HEK293 (cell line): ENCODE measurements around the gene CDCA8.

ENCODE experiments used
- CTCF ChIA-PET: fragments of 350-600 bp; formaldehyde crosslinking; extraction: SDS; loops from one replicate; lab custom pipeline; 2021; ENCODE audit warnings: antibody characterized with exemption; lab: Yijun Ruan, JAX
- POLR2A ChIA-PET: fragments of 300-600 bp; formaldehyde crosslinking; extraction: SDS; loops from one replicate; lab custom pipeline; 2020; ENCODE audit warnings: antibody characterized with exemption, inconsistent platforms; lab: Yijun Ruan, JAX
- H3K27ac ChIP-seq: fragments of 200-500 bp; sonication (Bioruptor generic); 2 replicates; pipeline ENCODE4 v1.5.1; 2014; ENCODE audit warnings: low read depth, low read length, control low read depth, inconsistent platforms; ENCODE audit errors: extremely low read depth
- H3K36me3 ChIP-seq, 2 experiments: fragments of 200-500 bp in 1 of 2; sonication (Bioruptor generic) in 1 of 2; 1 replicate in 1 of 2; 2 replicates in 1 of 2; pipeline ENCODE4 v1.5.1; 2014 to 2017; ENCODE audit warnings: inconsistent platforms in 2 of 2, low read length in 2 of 2; ENCODE audit not compliant: control insufficient read depth in 2 of 2, insufficient read depth in 1 of 2
- H3K4me1 ChIP-seq: fragments of 200-500 bp; sonication (Bioruptor generic); 2 replicates; pipeline ENCODE4 v1.5.1; 2014; ENCODE audit warnings: mild to moderate bottlenecking, low read length, inconsistent platforms; ENCODE audit not compliant: control insufficient read depth, insufficient read depth
- H3K4me3 ChIP-seq: 2 replicates; pipeline ENCODE4 v1.5.1; 2011; ENCODE audit warnings: low read depth, mild to moderate bottlenecking, control low read depth, low read length, moderate library complexity
- H3K9me3 ChIP-seq: fragments of 200-500 bp; sonication (Bioruptor generic); 2 replicates; pipeline ENCODE4 v1.5.1; 2014; ENCODE audit warnings: low read depth, low read length, inconsistent platforms; ENCODE audit not compliant: control insufficient read depth, insufficient read depth
- FEZF1 ChIP-seq: fragments of 450-650 bp; formaldehyde crosslinking; IDR thresholded peaks from 2 replicates; pipeline ENCODE4 v1.5.1; 2016; ENCODE audit warnings: missing biosample characterization, missing genetic modification characterization
- GLIS2 ChIP-seq: fragments of 450-650 bp; formaldehyde crosslinking; IDR thresholded peaks from 2 replicates; pipeline ENCODE4 v1.5.1; 2016; ENCODE audit warnings: missing biosample characterization, missing genetic modification characterization
- KLF9 ChIP-seq: fragments of 450-650 bp; formaldehyde crosslinking; IDR thresholded peaks from 2 replicates; pipeline ENCODE4 v1.5.1; 2016; ENCODE audit warnings: missing biosample characterization, missing genetic modification characterization, low read depth
- MYNN ChIP-seq: fragments of 450-650 bp; formaldehyde crosslinking; IDR thresholded peaks from 2 replicates; pipeline ENCODE4 v1.5.1; 2016; ENCODE audit warnings: missing biosample characterization, missing genetic modification characterization, borderline replicate concordance
- ZFP69B ChIP-seq: fragments of 450-650 bp; formaldehyde crosslinking; IDR thresholded peaks from 2 replicates; pipeline ENCODE4 v1.5.1; 2016; ENCODE audit warnings: missing biosample characterization, missing genetic modification characterization
- ZNF280C ChIP-seq: fragments of 450-650 bp; formaldehyde crosslinking; IDR thresholded peaks from 2 replicates; pipeline ENCODE4 v1.5.1; 2016; ENCODE audit warnings: missing biosample characterization, missing genetic modification characterization
- ZNF335 ChIP-seq: fragments of 450-650 bp; formaldehyde crosslinking; conservative IDR thresholded peaks from 2 replicates; pipeline ENCODE4 v1.5.1; 2016; ENCODE audit warnings: missing biosample characterization, missing genetic modification characterization
- ZNF394 ChIP-seq: fragments of 450-650 bp; formaldehyde crosslinking; IDR thresholded peaks from 2 replicates; pipeline ENCODE4 v1.5.1; 2016; ENCODE audit warnings: missing biosample characterization, missing genetic modification characterization, mild to moderate bottlenecking, moderate library complexity, borderline replicate concordance
- ZNF404 ChIP-seq: fragments of 450-650 bp; formaldehyde crosslinking; IDR thresholded peaks from 2 replicates; pipeline ENCODE4 v1.5.1; 2017; ENCODE audit warnings: missing biosample characterization, missing genetic modification characterization
- ZNF544 ChIP-seq: fragments of 450-650 bp; formaldehyde crosslinking; IDR thresholded peaks from 2 replicates; pipeline ENCODE4 v1.5.0; 2017; ENCODE audit warnings: missing biosample characterization, missing genetic modification characterization
- ZNF629 ChIP-seq: fragments of 450-650 bp; formaldehyde crosslinking; IDR thresholded peaks from 2 replicates; pipeline ENCODE4 v1.5.1; 2017; ENCODE audit warnings: missing biosample characterization, missing genetic modification characterization
- ZNF645 ChIP-seq: fragments of 450-650 bp; formaldehyde crosslinking; IDR thresholded peaks from 2 replicates; pipeline ENCODE4; 2016; ENCODE audit warnings: missing biosample characterization, missing genetic modification characterization
- ZNF692 ChIP-seq: fragments of 450-650 bp; formaldehyde crosslinking; IDR thresholded peaks from 2 replicates; pipeline ENCODE4 v1.5.1; 2016; ENCODE audit warnings: missing biosample characterization, missing genetic modification characterization
- TF ChIP-seq, protein P1 (sequence below): fragments of 450-650 bp; formaldehyde crosslinking; IDR thresholded peaks from 2 replicates; pipeline ENCODE4 v1.5.1; 2016; ENCODE audit warnings: missing biosample characterization, missing genetic modification characterization
- TF ChIP-seq, protein P2 (sequence below): fragments of 450-650 bp; formaldehyde crosslinking; conservative IDR thresholded peaks from 2 replicates; pipeline ENCODE4 v1.5.1; 2016; ENCODE audit warnings: low read depth, missing biosample characterization, missing genetic modification characterization

Gene CDCA8

DNA sequence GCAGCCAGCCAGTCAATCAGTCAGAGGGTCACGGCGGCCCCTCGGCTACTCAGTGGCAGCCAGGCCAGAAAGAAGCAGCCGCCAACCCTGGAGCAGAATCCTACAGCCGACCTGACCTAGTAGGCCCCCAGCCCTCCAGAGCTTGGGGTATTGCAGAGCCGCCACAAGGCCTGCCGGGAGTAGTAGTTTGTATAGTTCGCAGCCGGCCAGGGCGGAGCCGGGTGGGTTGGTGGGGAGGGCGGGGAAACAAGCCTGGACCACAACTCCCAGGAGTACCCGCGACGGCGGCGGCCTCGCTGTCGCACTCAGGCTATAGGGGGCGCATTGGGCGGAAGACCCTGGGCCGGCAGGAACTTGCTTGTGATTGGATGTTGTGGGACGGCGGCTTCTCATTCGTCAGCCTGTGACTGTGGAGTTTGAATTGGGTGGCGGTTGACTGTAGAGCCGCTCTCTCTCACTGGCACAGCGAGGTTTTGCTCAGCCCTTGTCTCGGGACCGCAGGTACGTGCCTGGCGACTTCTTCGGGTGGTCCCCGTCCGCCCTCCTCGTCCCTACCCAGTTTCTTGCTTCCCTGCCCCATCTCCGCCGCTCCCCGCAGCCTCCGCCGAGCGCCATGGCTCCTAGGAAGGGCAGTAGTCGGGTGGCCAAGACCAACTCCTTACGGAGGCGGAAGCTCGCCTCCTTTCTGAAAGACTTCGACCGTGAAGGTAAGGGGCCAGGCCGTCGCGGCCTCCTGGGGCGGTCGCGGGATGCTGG lies at the start of gene CDCA8 (continued):
- TF ChIP-seq, protein P1, sequence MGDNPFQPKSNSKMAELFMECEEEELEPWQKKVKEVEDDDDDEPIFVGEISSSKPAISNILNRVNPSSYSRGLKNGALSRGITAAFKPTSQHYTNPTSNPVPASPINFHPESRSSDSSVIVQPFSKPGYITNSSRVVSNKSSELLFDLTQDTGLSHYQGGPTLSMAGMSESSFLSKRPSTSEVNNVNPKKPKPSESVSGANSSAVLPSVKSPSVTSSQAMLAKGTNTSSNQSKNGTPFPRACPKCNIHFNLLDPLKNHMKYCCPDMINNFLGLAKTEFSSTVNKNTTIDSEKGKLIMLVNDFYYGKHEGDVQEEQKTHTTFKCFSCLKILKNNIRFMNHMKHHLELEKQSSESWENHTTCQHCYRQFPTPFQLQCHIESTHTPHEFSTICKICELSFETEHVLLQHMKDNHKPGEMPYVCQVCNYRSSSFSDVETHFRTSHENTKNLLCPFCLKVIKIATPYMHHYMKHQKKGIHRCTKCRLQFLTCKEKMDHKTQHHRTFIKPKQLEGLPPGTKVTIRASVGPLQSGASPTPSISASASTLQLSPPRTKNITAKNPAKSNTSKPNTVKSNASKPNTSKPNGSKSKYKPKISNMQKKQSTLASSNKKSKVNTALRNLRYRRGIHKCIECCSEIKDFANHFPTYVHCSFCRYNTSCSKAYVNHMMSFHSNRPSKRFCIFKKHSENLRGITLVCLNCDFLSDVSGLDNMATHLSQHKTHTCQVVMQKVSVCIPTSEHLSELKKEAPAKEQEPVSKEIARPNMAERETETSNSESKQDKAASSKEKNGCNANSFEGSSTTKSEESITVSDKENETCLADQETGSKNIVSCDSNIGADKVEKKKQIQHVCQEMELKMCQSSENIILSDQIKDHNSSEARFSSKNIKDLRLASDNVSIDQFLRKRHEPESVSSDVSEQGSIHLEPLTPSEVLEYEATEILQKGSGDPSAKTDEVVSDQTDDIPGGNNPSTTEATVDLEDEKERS (tag by site-specific recombination), result 0 out of 2 replicates have a peak, but pooled peaks have one; percentile 31
- TF ChIP-seq ZNF335 (tag by site-specific recombination) (peak; percentile 78), ZNF404 (no peak), ZNF645 (tag by site-specific recombination) (no peak), KLF9 (tag by site-specific recombination) (0 out of 2 replicates have a peak, but pooled peaks have one; percentile 25), ZNF394 (tag by site-specific recombination) (peak; percentile 28), ZNF544 (tag by site-specific recombination) (no peak), ZNF629 (peak; percentile 37; the same call in 1 of the 2 replicates), ZFP69B (tag by site-specific recombination) (peak; percentile 16; the same call in 1 of the 2 replicates), GLIS2 (tag by site-specific recombination) (peak; percentile 64; the same call in 1 of the 2 replicates)

- CTCF ChIA-PET, result no interaction called here
- POLR2A ChIA-PET, result no interaction called here
- H3K36me3 ChIP-seq, result no peaks in the 10 kb centered on the region
Measured at GRCh38 chr1:37647281-37647680, 45.0 kb upstream of the CDCA8 start.

More at GRCh38 chr1:37647281-37647680, 45.0 kb upstream of the CDCA8 start:
- Histone ChIP-seq H3K9me3 (no peaks in the 10 kb centered on the region), H3K4me1 (no peaks in the 10 kb centered on the region), H3K27ac (no peak overlapping the region), H3K4me3 (no peak overlapping the region)
- TF ChIP-seq FEZF1 (tag by site-specific recombination), result no peak
- no peak for TF ChIP-seq ZNF692 (tag by site-specific recombination)
- no peak for TF ChIP-seq ZNF280C (tag by site-specific recombination)
- TF ChIP-seq, protein P2, sequence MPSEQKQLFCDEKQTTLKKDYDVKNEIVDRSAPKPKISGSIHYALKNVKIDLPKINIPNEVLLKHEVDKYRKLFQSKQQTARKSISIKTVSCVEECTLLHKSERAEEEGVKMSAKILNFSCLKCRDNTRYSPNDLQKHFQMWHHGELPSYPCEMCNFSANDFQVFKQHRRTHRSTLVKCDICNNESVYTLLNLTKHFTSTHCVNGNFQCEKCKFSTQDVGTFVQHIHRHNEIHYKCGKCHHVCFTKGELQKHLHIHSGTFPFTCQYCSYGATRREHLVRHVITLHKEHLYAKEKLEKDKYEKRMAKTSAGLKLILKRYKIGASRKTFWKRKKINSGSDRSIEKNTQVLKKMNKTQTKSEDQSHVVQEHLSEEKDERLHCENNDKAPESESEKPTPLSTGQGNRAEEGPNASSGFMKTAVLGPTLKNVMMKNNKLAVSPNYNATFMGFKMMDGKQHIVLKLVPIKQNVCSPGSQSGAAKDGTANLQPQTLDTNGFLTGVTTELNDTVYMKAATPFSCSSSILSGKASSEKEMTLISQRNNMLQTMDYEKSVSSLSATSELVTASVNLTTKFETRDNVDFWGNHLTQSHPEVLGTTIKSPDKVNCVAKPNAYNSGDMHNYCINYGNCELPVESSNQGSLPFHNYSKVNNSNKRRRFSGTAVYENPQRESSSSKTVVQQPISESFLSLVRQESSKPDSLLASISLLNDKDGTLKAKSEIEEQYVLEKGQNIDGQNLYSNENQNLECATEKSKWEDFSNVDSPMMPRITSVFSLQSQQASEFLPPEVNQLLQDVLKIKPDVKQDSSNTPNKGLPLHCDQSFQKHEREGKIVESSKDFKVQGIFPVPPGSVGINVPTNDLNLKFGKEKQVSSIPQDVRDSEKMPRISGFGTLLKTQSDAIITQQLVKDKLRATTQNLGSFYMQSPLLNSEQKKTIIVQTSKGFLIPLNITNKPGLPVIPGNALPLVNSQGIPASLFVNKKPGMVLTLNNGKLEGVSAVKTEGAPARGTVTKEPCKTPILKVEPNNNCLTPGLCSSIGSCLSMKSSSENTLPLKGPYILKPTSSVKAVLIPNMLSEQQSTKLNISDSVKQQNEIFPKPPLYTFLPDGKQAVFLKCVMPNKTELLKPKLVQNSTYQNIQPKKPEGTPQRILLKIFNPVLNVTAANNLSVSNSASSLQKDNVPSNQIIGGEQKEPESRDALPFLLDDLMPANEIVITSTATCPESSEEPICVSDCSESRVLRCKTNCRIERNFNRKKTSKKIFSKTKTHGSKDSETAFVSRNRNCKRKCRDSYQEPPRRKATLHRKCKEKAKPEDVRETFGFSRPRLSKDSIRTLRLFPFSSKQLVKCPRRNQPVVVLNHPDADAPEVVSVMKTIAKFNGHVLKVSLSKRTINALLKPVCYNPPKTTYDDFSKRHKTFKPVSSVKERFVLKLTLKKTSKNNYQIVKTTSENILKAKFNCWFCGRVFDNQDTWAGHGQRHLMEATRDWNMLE, result no peak
- no peak for TF ChIP-seq MYNN (tag by site-specific recombination)
